GM19455 (cell line): ENCODE measurements around the gene PRPF38B.
"Not testable (repeated sequence)": the region's sequence is repeated elsewhere in the genome, so short reads cannot be mapped to it uniquely, and the experiment has no call there.

Experiments used
- ATAC-seq: cut with Tn5 transposase; IDR thresholded peaks from one replicate; pipeline ENCODE4 v1.9.1; 2021; ENCODE audit not compliant: unreplicated experiment

Gene PRPF38B

GRCh38 chr1:108678706-108679105 is 13.4 kb upstream of the PRPF38B start:
- ATAC-seq = no peak

- ATAC-seq = no peak
Observed at GRCh38 chr1:108679586-108680213, 12.4 kb upstream of the PRPF38B start.

GRCh38 chr1:108681701-108682100 is 10.4 kb upstream of the PRPF38B start:
- ATAC-seq = not testable (repeated sequence)

- no peak for ATAC-seq
Observed at GRCh38 chr1:108685529-108685928, 6.6 kb upstream of the PRPF38B start.

GRCh38 chr1:108686614-108687313 is 5.3 kb upstream of the PRPF38B start:
- ATAC-seq = no peak

- ATAC-seq = no peak
Observed at GRCh38 chr1:108691128-108691941, 775 bp upstream of the PRPF38B start.

GRCh38 chr1:108692724-108693655 is 880 bp downstream of the PRPF38B start:
- peak; percentile 65 for ATAC-seq

GRCh38 chr1:108695535-108695934 is 3.4 kb downstream of the PRPF38B start:
- no peak for ATAC-seq

- ATAC-seq = no peak
Observed at GRCh38 chr1:108699375-108700332, 7.5 kb downstream of the PRPF38B start.

GRCh38 chr1:108701176-108701849 is 9.2 kb downstream of the PRPF38B start:
- ATAC-seq = no peak

GRCh38 chr1:108702109-108702508 is 10.0 kb downstream of the PRPF38B start:
- not testable (repeated sequence) for ATAC-seq

GRCh38 chr1:108703939-108704338 is 11.8 kb downstream of the PRPF38B start:
- no peak for ATAC-seq

GRCh38 chr1:108704496-108704895 is 12.4 kb downstream of the PRPF38B start:
- no peak for ATAC-seq

GRCh38 chr1:108706643-108707042 is 14.5 kb downstream of the PRPF38B start:
- ATAC-seq = no peak

GRCh38 chr1:108708691-108709660 is 16.9 kb downstream of the PRPF38B start:
- ATAC-seq = no peak

GRCh38 chr1:108712606-108713150 is 20.6 kb downstream of the PRPF38B start, which contains the start of gene FNDC7:
TSS of gene FNDC7 (plus strand) at chr1:108712908. CDS start at chr1:108712934, 26 bp downstream.
- ATAC-seq = no peak

- no peak for ATAC-seq
Observed at GRCh38 chr1:108715932-108716331, 23.8 kb downstream of the PRPF38B start.
